ENCODE measurements around the gene HMCN1.

The HMCN1 gene

DNA sequence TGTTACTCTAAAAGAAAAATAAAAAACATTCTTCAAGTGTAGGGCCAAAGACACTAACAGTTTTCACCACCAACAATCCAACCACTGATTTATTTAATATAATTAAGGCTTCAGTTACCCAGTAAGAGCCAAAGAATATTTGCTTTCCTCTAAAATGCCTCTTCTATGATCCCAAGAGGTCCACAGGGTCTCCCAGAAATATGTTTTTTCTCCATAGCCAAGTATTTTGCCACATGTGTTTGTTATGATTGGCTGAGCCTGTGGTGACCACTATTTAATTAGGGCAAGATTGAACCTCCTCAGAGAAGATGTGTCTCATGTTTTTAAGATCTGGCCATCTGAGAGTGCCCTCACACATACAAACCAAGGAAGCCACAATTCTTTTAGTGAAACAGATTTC, 505.0 kb downstream of the HMCN1 start:
- peak; percentile 47 for DNase-seq (ENCODE audit: low read depth, low spot score)

DNA sequence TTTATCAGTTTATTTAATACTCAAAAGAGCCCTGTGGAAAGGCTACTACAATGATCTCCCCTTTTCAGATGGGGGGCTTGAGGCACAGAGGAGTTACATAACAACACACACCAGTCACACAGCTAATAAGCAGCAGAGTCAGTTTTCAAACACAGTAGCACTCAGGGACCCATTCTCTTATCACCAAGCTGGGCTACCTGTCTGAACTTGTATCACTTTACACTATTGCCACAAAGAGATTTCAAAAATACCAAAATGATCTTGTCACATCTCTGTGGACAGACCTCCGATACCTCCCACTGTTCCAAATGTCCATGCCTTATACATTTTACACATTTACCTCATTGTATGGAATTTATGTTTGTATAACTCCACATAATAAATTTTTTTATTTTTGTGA, 506.2 kb downstream of the HMCN1 start:
- DNase-seq (ENCODE audit: low read depth, low spot score): no peak
